MCF 10A (cell line): ENCODE results near the gene SMARCA1. TPM values are rescaled to one million over a fixed set of nuclear protein-coding genes. Genes with fewer than 3 reads are reported as not detected.

Experiments
- BruUV-seq: library from RNA; stranded (reverse); fragments of 400-500 nt; replicated peaks from 2 replicates; lab custom pipeline; 2021; lab: Mats Ljungman, UMichigan
- CTCF ChIA-PET: fragments of 300-600 bp; sonication (Branson Sonifier 250); formaldehyde crosslinking; extraction: SDS; loops from one replicate; lab custom pipeline; 2021; ENCODE audit warnings: antibody characterized with exemption, inconsistent platforms; lab: Yijun Ruan, JAX
- POLR2A ChIA-PET: fragments of 300-600, 350-650 bp; sonication (Branson Sonifier 250); formaldehyde crosslinking; extraction: SDS; loops from one replicate; lab custom pipeline; 2020; ENCODE audit warnings: antibody characterized with exemption, inconsistent platforms; lab: Yijun Ruan, JAX
- DNase-seq: peaks from one replicate; pipeline ENCODE4 v3.0.0-alpha.2; 2018; ENCODE audit not compliant: unreplicated experiment
- H3K27ac Mint-ChIP-seq: one replicate; pipeline ENCODE4 v1.8.0; 2022; ENCODE audit warnings: mild to moderate bottlenecking, low read depth, mixed read lengths; ENCODE audit not compliant: unreplicated experiment
- H3K27me3 Mint-ChIP-seq: one replicate; pipeline ENCODE4 v1.8.0; 2022; ENCODE audit warnings: mixed read lengths; ENCODE audit not compliant: insufficient read depth, unreplicated experiment
- H3K36me3 Mint-ChIP-seq: one replicate; pipeline ENCODE4 v1.8.0; 2022; ENCODE audit warnings: mild to moderate bottlenecking, moderate library complexity, mixed read lengths; ENCODE audit not compliant: insufficient read depth, unreplicated experiment
- H3K4me1 Mint-ChIP-seq: one replicate; pipeline ENCODE4 v1.8.0; 2022; ENCODE audit warnings: mixed read lengths; ENCODE audit not compliant: insufficient read depth, unreplicated experiment
- H3K4me3 Mint-ChIP-seq: one replicate; pipeline ENCODE4 v1.8.0; 2022; ENCODE audit warnings: mild to moderate bottlenecking, moderate library complexity, mixed read lengths; ENCODE audit not compliant: unreplicated experiment
- H3K9me3 Mint-ChIP-seq: one replicate; pipeline ENCODE4 v1.8.0; 2022; ENCODE audit warnings: mixed read lengths; ENCODE audit not compliant: unreplicated experiment
- intact Hi-C: fragments of 100-400 bp; cut with micrococcal nuclease; formaldehyde crosslinking; loops from 2 replicates; pipeline ENCODE4 v1.14.1; 2022
- total RNA-seq: library from RNA; stranded (reverse); gene quantifications from 2 replicates; pipeline ENCODE4 v1.2.3, GENCODE V29; 2022
- TF ChIP-seq, protein P1 (sequence below): fragments of 200-600 bp; IDR thresholded peaks from one replicate; pipeline ENCODE4 v1.8.0; 2022; ENCODE audit warnings: antibody characterized with exemption, mild to moderate bottlenecking; ENCODE audit not compliant: unreplicated experiment

SMARCA1 gene
- total RNA-seq, 1 experiment from 2014 or later: 1.7 TPM

GRCh38 chrX:129490330-129490729 lies 33.0 kb downstream of the SMARCA1 start:
- no peaks in the 10 kb centered on the region for H3K36me3 Mint-ChIP-seq
- no TSS peak for BruUV-seq
- intact Hi-C loops: no loop called here
- TF ChIP-seq, protein P1, sequence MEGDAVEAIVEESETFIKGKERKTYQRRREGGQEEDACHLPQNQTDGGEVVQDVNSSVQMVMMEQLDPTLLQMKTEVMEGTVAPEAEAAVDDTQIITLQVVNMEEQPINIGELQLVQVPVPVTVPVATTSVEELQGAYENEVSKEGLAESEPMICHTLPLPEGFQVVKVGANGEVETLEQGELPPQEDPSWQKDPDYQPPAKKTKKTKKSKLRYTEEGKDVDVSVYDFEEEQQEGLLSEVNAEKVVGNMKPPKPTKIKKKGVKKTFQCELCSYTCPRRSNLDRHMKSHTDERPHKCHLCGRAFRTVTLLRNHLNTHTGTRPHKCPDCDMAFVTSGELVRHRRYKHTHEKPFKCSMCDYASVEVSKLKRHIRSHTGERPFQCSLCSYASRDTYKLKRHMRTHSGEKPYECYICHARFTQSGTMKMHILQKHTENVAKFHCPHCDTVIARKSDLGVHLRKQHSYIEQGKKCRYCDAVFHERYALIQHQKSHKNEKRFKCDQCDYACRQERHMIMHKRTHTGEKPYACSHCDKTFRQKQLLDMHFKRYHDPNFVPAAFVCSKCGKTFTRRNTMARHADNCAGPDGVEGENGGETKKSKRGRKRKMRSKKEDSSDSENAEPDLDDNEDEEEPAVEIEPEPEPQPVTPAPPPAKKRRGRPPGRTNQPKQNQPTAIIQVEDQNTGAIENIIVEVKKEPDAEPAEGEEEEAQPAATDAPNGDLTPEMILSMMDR: no peak
- H3K4me1 Mint-ChIP-seq: peaks cover 8% of the 10 kb centered on the region
- H3K27ac Mint-ChIP-seq: no peak overlapping the region
- H3K4me3 Mint-ChIP-seq: no peak overlapping the region
- peaks cover 34% of the 10 kb centered on the region for H3K27me3 Mint-ChIP-seq
- ChIA-PET POLR2A (interaction anchor here (0.7 kb wide), 1 partner anchor 640 kb away, joined by 3 read pairs; no protein-coding TSS in a partner anchor), CTCF (no interaction called here)
- H3K9me3 Mint-ChIP-seq: no peaks in the 10 kb centered on the region
- DNase-seq: no peak

- TF ChIP-seq, protein P1: no peak
- H3K9me3 Mint-ChIP-seq: no peaks in the 10 kb centered on the region
- no peak for DNase-seq
- CTCF ChIA-PET: no interaction called here
- H3K4me1 Mint-ChIP-seq: peaks cover 3% of the 10 kb centered on the region
- no peak overlapping the region for H3K27ac Mint-ChIP-seq
- POLR2A ChIA-PET: no interaction called here
- intact Hi-C loops: no loop called here
- no peaks in the 10 kb centered on the region for H3K36me3 Mint-ChIP-seq
- H3K4me3 Mint-ChIP-seq: no peak overlapping the region
- no TSS peak for BruUV-seq
- peaks cover 19% of the 10 kb centered on the region for H3K27me3 Mint-ChIP-seq
Observed at GRCh38 chrX:129488359-129488758, 34.9 kb downstream of the SMARCA1 start.

- no TSS peak for BruUV-seq
- intact Hi-C loops: no loop called here
- Mint-ChIP-seq H3K36me3 (no peaks in the 10 kb centered on the region), H3K27me3 (no peaks in the 10 kb centered on the region), H3K9me3 (no peaks in the 10 kb centered on the region), H3K4me1 (no peaks in the 10 kb centered on the region), H3K27ac (no peak overlapping the region), H3K4me3 (no peak overlapping the region)
- DNase-seq: no peak
- TF ChIP-seq, protein P1: no peak
- ChIA-PET POLR2A (no interaction called here), CTCF (no interaction called here)
Observed at GRCh38 chrX:129480889-129481288, 42.4 kb downstream of the SMARCA1 start.

DNA sequence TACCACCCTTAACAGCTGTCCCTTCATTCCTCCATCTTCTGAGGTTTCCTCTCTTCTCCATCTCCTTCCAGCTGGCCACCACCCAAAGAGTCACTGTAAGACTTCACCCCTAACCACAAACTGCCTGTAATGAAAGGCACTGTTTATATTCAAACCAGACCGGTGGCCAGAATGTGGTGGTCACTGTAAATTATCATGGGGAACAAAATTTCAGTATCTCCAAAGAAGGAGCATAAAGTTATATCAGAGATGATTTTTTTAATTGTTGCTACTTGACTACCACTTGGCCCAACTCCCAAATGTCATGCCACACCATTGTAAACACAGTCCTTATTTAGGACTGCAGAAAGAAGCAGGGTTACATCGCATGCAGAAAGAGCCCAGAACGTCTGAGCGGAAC lies 44.8 kb downstream of the SMARCA1 start:
- no peak overlapping the region for H3K27ac Mint-ChIP-seq
- TF ChIP-seq, protein P1: no peak
- peaks cover 14% of the 10 kb centered on the region for H3K27me3 Mint-ChIP-seq
- ChIA-PET CTCF (no interaction called here), POLR2A (interaction anchor here (1.3 kb wide), 1 partner anchor 14 kb away, joined by 3 read pairs; no protein-coding TSS in a partner anchor)
- no peaks in the 10 kb centered on the region for H3K36me3 Mint-ChIP-seq
- no peak for DNase-seq
- BruUV-seq: no TSS peak
- no peaks in the 10 kb centered on the region for H3K4me1 Mint-ChIP-seq
- H3K9me3 Mint-ChIP-seq: no peaks in the 10 kb centered on the region
- no peak overlapping the region for H3K4me3 Mint-ChIP-seq
- intact Hi-C loops: no loop called here
